ENCODE results near the gene GORASP1. TPM values are rescaled to one million over a fixed set of nuclear protein-coding genes. Genes with fewer than 3 reads are reported as not detected.

The GORASP1 gene
- polyA plus RNA-seq, 1 donor (not counting 4 experiments of a cell fraction or from before 2014, with no cell fraction given), result 43.7 TPM

- no peaks in the 10 kb centered on the region for H3K79me2 ChIP-seq (ENCODE audit: control insufficient read depth, insufficient read depth, low read length)
- TF ChIP-seq EZH2 (IDR thresholded peaks at IDR 0.05; ENCODE audit: low read length) (no peak), CTCF (optimal IDR thresholded peaks at IDR 0.05 in 1 of 3, IDR thresholded peaks at IDR 0.05 in 1 of 3, conservative IDR thresholded peaks at IDR 0.05 in 1 of 3; ENCODE audit: extremely low read depth in 1 of 3, insufficient read depth in 2 of 3, low read length in 3 of 3) (no peak)
- H3K9me1 ChIP-seq (ENCODE audit: control insufficient read depth, extremely low read depth, insufficient read depth, low read length), result no peaks in the 10 kb centered on the region
- no peak overlapping the region for H3K4me2 ChIP-seq (ENCODE audit: control insufficient read depth, extremely low read depth, insufficient read depth, low read depth, low read length)
- dilution Hi-C loops (cut with MboI; ENCODE audit: extremely low pct_ligation_motif_present, low sequenced_read_pairs), result no loop called here
- H3K9ac ChIP-seq (ENCODE audit: control insufficient read depth, extremely low read depth, insufficient read depth, low read length), result no peak overlapping the region
- H3K27me3 ChIP-seq (ENCODE audit: control insufficient read depth, extremely low read depth, insufficient read depth, low read length), result no peaks in the 10 kb centered on the region
- no peak overlapping the region for H3K4me3 ChIP-seq (ENCODE audit: control insufficient read depth in 2 of 3, extremely low read depth in 1 of 3, insufficient read depth in 2 of 3, low read depth in 1 of 3, low read length in 3 of 3)
- no peak overlapping the region for H2AFZ ChIP-seq (ENCODE audit: control insufficient read depth, low read length)
- H3K4me1 ChIP-seq (ENCODE audit: control insufficient read depth, extremely low read depth, insufficient read depth, low read length), result no peaks in the 10 kb centered on the region
- DNase-seq (ENCODE audit: low read depth, low spot score), result no peak
- peaks cover 31 to 38% of the 10 kb centered on the region in 2 experiments for H3K36me3 ChIP-seq (ENCODE audit: control insufficient read depth in 2 of 2, extremely low read depth in 1 of 2, insufficient read depth in 2 of 2, low read length in 2 of 2)
- no peak overlapping the region for H3K27ac ChIP-seq (ENCODE audit: control insufficient read depth, insufficient read depth, low read length)
- H4K20me1 ChIP-seq (ENCODE audit: control insufficient read depth, extremely low read depth, insufficient read depth, low read length), result peaks cover 2% of the 10 kb centered on the region
- H3K9me3 ChIP-seq (ENCODE audit: control insufficient read depth, low read depth, low read length), result no peaks in the 10 kb centered on the region
- no peak for FAIRE-seq
Measured at GRCh38 chr3:39095778-39096177, 11.6 kb downstream of the GORASP1 start.

DNA sequence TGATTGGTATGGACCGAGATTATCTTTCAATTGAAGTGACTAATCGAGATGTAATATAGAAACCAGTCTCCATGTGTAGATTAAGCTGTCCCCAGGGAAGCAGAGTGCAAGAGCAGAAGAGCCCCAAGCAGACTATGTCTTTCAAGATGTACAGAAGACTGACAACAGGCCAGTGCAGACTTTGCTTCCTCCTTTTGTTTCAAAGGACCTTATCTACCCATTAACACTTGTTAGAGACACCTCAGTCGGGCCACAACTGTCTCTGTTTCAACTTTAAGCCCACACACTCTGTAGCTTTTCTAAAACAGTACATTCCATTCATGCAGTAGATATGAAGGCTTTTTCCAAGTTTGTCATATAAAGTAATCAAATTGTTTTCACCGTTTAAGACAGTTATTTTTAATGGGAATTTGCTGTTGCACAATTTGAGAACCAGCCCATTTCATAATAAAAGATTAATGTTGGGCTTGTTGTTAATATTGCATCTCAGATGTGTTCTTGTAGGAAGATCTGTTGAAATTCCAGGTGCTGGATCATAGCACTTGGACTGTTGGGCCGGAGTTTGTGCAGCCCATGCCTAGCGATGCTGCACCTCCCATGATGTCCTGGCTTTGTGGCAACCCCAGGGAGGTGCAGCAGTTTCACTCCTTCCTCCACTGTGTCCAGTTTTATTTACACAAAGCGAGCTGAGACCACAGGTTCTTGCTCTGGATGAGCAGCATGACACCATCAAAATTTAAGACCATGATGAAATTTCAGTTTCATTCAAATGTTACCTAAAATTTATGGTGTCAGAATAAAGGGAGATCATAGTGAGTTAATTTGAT is 12.4 kb downstream of the GORASP1 start:
- no peaks in the 10 kb centered on the region for H3K4me1 ChIP-seq (ENCODE audit: control insufficient read depth, extremely low read depth, insufficient read depth, low read length)
- no peaks in the 10 kb centered on the region for H3K27me3 ChIP-seq (ENCODE audit: control insufficient read depth, extremely low read depth, insufficient read depth, low read length)
- DNase-seq (ENCODE audit: low read depth, low spot score) (no peak), FAIRE-seq (no peak)
- H3K9ac ChIP-seq (ENCODE audit: control insufficient read depth, extremely low read depth, insufficient read depth, low read length), result no peak overlapping the region
- H3K9me1 ChIP-seq (ENCODE audit: control insufficient read depth, extremely low read depth, insufficient read depth, low read length), result no peaks in the 10 kb centered on the region
- H3K4me3 ChIP-seq (ENCODE audit: control insufficient read depth in 2 of 3, extremely low read depth in 1 of 3, insufficient read depth in 2 of 3, low read depth in 1 of 3, low read length in 3 of 3), result no peak overlapping the region
- no peak overlapping the region for H3K4me2 ChIP-seq (ENCODE audit: control insufficient read depth, extremely low read depth, insufficient read depth, low read depth, low read length)
- no peak overlapping the region for H2AFZ ChIP-seq (ENCODE audit: control insufficient read depth, low read length)
- H3K9me3 ChIP-seq (ENCODE audit: control insufficient read depth, low read depth, low read length), result no peaks in the 10 kb centered on the region
- H3K79me2 ChIP-seq (ENCODE audit: control insufficient read depth, insufficient read depth, low read length), result no peaks in the 10 kb centered on the region
- H4K20me1 ChIP-seq (ENCODE audit: control insufficient read depth, extremely low read depth, insufficient read depth, low read length), result no peaks in the 10 kb centered on the region
- dilution Hi-C loops (cut with MboI; ENCODE audit: extremely low pct_ligation_motif_present, low sequenced_read_pairs), result no loop called here
- no peak overlapping the region for H3K27ac ChIP-seq (ENCODE audit: control insufficient read depth, insufficient read depth, low read length)
- TF ChIP-seq CTCF (optimal IDR thresholded peaks at IDR 0.05 in 1 of 3, IDR thresholded peaks at IDR 0.05 in 1 of 3, conservative IDR thresholded peaks at IDR 0.05 in 1 of 3; ENCODE audit: extremely low read depth in 1 of 3, insufficient read depth in 2 of 3, low read length in 3 of 3), result no peak
- no peak for TF ChIP-seq EZH2 (IDR thresholded peaks at IDR 0.05; ENCODE audit: low read length)
- H3K36me3 ChIP-seq (ENCODE audit: control insufficient read depth in 2 of 2, extremely low read depth in 1 of 2, insufficient read depth in 2 of 2, low read length in 2 of 2), result peaks cover 31 to 34% of the 10 kb centered on the region in 2 experiments

All from keratinocyte (primary cell).